BE2C (cell line): ENCODE measurements around the gene EREG.

Source experiments
- DNase-seq: peaks from one replicate; pipeline ENCODE4 v3.0.0-alpha.2; 2020
- H3K27me3 ChIP-seq: fragments of 250-450 bp; sonication (Bioruptor Pico); 2 replicates; pipeline ENCODE4 v1.5.1; 2020; ENCODE audit warnings: mild to moderate bottlenecking
- H3K36me3 ChIP-seq: fragments of 250-450 bp; sonication (Bioruptor Pico); 2 replicates; pipeline ENCODE4 v1.5.1; 2020; ENCODE audit warnings: mild to moderate bottlenecking
- H3K4me1 ChIP-seq: fragments of 250-450 bp; sonication (Bioruptor Pico); 2 replicates; pipeline ENCODE4 v1.5.1; 2020
- H3K4me3 ChIP-seq: 2 replicates; pipeline ENCODE4 v1.5.1; 2011; ENCODE audit warnings: low read depth, low read length
- H3K9me3 ChIP-seq: fragments of 250-450 bp; sonication (Bioruptor Pico); 2 replicates; pipeline ENCODE4 v1.5.1; 2020
- CTCF ChIP-seq: IDR thresholded peaks from 2 replicates; pipeline ENCODE4 v1.5.1; 2012; ENCODE audit warnings: mild to moderate bottlenecking, low read depth, low read length

EREG gene

GRCh38 chr4:74402692-74403456 is 37.9 kb downstream of the EREG start:
- Histone ChIP-seq H3K4me3 (no peak overlapping the region), H3K27me3 (no peaks in the 10 kb centered on the region; the same call in 1 of the 2 replicates)

GRCh38 chr4:74407891-74408290 is 42.9 kb downstream of the EREG start:
- Histone ChIP-seq H3K36me3 (no peaks in the 10 kb centered on the region), H3K4me1 (no peaks in the 10 kb centered on the region), H3K27me3 (no peaks in the 10 kb centered on the region; the same call in 1 of the 2 replicates), H3K4me3 (no peak overlapping the region), H3K9me3 (no peaks in the 10 kb centered on the region)
- TF ChIP-seq CTCF, result no peak
- DNase-seq, result no peak

More at GRCh38 chr4:74402692-74403456, 37.9 kb downstream of the EREG start:
- no peaks in the 10 kb centered on the region for H3K9me3 ChIP-seq
- DNase-seq, result no peak
- no peaks in the 10 kb centered on the region for H3K36me3 ChIP-seq
- H3K4me1 ChIP-seq, result no peaks in the 10 kb centered on the region
- no peak for TF ChIP-seq CTCF

GRCh38 chr4:74408639-74409038 is 43.7 kb downstream of the EREG start:
- no peak for TF ChIP-seq CTCF
- DNase-seq, result no peak
- no peaks in the 10 kb centered on the region for H3K36me3 ChIP-seq
- no peaks in the 10 kb centered on the region for H3K9me3 ChIP-seq
- no peak overlapping the region for H3K4me3 ChIP-seq
- H3K27me3 ChIP-seq, result no peaks in the 10 kb centered on the region; the same call in 1 of the 2 replicates
- H3K4me1 ChIP-seq, result no peaks in the 10 kb centered on the region

- no peak for TF ChIP-seq CTCF
Measured at GRCh38 chr4:74410272-74410671, 45.3 kb downstream of the EREG start.

GRCh38 chr4:74412225-74412624 is 47.3 kb downstream of the EREG start:
- Histone ChIP-seq H3K4me1 (no peaks in the 10 kb centered on the region), H3K36me3 (no peaks in the 10 kb centered on the region), H3K27me3 (no peaks in the 10 kb centered on the region; the same call in 1 of the 2 replicates), H3K9me3 (no peaks in the 10 kb centered on the region), H3K4me3 (no peak overlapping the region)
- DNase-seq, result no peak
- no peak for TF ChIP-seq CTCF

More at GRCh38 chr4:74410272-74410671, 45.3 kb downstream of the EREG start:
- no peak for DNase-seq
- H3K9me3 ChIP-seq, result no peaks in the 10 kb centered on the region
- no peaks in the 10 kb centered on the region for H3K36me3 ChIP-seq
- H3K4me1 ChIP-seq, result no peaks in the 10 kb centered on the region
- H3K4me3 ChIP-seq, result no peak overlapping the region
- H3K27me3 ChIP-seq, result no peaks in the 10 kb centered on the region; the same call in 1 of the 2 replicates

- H3K4me1 ChIP-seq, result no peaks in the 10 kb centered on the region
- no peaks in the 10 kb centered on the region for H3K27me3 ChIP-seq
- no peak for DNase-seq
- H3K4me3 ChIP-seq, result no peak overlapping the region
- TF ChIP-seq CTCF, result no peak
- no peaks in the 10 kb centered on the region for H3K9me3 ChIP-seq
- no peaks in the 10 kb centered on the region for H3K36me3 ChIP-seq
Measured at GRCh38 chr4:74413265-74413664, 48.3 kb downstream of the EREG start.
